NCI-H748 (cell line): Measurements from ENCODE around the gene KLHL2.
A peak's percentile ranks its signal among the peaks of the same experiment; 100 is the strongest.
"Not testable (repeated sequence)": the region's sequence is repeated elsewhere in the genome, so short reads cannot be mapped to it uniquely, and the experiment has no call there.

ENCODE experiments used
- DNase-seq: peaks from one replicate; lab custom pipeline; 2025; ENCODE audit not compliant: unreplicated experiment; lab: John Stamatoyannopoulos, UW

Gene KLHL2

DNA sequence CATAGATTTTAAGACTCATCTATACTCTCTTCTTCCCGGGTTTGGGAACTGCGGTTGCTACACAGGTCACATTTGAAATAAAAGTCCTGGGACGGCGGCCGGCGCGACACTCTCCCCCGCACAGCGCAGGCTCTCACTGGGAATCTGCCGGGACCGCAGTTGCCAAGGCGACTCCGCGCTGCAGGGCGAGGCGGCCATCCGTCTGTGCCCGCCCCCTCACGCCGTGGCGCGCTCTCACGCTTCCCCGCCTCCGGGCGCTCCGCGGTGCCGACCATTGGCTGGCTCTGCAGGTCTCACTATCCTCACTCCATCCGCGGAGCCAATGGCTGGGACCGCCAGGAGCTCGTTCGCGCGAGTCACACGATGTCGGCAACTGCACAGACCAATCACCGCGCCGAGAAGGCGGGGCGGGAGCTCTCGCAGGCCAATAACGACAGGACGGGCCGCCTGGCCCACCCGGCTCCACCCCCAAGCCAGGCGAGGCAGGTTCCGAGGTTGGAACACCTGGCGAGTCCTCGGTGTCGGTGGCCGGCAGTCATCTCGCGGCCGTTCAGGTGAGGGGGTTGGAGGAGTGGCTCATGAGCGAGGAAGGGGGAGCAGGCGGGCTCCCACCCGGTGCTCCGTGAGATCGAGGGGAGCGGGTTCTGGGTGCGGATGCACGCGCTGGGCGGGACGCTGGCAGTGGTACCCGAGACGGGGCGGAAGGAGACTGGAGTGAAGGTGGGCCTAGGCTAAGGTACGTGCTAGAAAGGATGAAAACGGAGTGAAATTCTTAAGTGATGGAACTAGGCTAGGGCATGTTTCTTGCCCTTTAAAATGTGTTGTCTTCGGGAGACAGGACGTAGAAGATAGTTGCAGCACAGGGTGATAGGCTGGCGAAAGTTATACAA is 120.1 kb downstream of the KLHL2 start, which contains the start of gene MSMO1:
Gene MSMO1 (plus strand): TSS at position 459 of the 890 bp plus-strand sequence. CDS start 5,702 bp downstream, outside the sequence.
- DNase-seq = peak; percentile 99

DNA sequence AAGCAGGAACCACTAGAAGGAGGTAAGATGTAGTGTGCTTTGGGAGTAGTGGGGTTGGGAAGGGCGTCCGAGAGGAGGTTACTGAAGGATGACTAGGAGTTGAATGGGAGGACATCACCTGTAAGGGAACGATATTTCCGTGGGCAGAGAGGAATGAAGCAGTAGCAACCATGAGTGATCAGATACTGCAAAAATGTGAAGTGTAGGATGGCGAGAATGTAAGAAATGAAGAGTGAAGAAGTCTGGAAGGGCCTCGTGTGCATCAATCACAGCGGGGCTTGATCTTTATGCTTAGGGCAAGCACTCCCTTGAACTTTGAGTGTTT is 120.7 kb downstream of the KLHL2 start:
- DNase-seq = no peak

DNA sequence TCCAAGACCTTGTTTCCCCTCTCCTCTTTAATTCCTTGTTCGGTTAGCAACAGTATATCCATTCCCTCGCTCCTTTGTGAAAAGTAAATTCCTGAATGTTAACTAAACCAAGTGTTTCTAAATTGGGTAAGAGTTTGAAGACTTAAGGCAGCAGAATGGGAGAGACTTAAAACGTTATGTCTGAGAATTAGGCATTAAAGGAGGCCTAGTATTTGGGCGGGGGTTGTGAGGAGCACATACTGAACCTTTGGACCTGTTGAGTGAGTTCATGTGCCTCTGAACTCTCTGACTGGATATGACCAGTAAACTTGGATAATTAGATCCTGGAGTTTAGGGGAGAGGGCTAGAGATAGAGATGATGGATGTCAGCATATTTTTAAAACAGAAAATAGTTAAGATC is 121.3 kb downstream of the KLHL2 start:
- no peak for DNase-seq

DNA sequence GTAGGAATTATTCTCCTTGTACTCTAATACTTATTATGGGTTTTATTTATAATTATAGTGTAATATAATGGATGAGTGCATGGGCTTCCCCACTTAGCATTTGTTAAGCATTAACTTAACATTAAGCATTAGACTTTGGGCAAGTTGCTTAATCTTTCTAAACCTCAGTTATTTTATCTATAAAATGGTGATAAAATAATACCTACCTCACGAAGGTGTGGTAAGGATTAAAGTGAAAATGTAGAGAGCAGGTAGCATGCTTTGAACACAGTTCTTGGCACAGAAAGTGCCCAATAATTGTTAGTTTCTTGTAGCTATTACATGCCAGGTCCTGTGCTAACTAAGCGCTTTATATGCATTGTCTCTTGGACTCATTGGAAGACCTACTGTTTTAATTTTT is 122.7 kb downstream of the KLHL2 start:
- no peak for DNase-seq

DNA sequence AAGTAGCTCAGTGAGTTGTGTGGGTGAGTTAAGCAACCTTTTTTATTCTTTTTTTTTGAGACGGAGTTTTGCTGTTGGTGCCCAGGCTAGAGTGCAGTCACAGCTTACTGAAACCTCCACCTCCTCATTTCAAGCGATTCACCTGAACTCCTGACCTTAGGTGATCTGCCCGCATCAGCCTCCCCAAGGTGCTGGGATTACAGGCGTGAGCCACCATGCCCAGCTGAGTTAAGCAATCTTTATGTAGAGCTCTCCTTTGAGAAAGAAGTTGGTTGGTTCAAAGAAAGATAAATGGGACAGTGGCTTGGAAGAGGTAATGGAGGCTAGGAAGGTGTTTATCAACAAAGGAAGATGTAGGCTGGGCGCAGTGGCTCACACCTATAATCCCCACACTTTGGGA is 123.3 kb downstream of the KLHL2 start:
- no peak for DNase-seq

DNA sequence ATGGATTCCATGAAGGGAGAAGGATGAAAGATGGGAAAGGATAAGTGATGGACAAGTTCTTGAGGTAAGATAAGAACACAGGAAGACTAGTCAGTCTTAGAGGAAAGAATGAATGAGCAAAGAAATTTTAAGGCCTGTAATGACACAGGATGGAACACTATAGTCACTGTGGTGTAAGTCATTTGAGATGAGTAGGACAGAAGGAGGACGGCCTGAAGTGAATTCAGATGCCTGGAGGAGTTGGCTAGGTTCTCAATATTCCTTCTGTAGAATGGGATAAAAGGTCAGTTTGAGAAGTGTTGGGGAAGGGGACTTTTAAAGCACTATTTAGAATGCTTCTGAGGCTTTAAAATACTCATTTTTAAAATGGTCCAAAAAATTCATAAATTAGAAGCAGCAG is 124.0 kb downstream of the KLHL2 start:
- DNase-seq = no peak

DNA sequence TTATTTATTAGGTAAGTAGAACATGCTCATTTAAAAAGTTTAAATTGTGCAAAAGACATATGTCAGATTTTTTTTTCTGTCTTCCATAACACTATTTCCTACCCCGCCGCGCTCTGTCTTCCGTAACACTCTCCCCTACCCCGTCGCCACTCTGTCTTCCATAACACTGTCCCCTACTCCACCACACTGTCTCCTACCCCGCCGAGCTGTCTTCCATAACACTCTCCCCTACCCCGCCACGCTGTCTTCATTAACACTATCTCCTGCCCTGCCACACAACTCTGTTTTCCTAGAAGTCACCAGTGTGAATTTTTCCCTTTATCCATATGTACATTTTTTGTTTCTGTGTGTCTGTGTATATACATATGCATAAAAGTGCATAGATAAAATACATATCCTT is 124.5 kb downstream of the KLHL2 start:
- peak; percentile 49 for DNase-seq

DNA sequence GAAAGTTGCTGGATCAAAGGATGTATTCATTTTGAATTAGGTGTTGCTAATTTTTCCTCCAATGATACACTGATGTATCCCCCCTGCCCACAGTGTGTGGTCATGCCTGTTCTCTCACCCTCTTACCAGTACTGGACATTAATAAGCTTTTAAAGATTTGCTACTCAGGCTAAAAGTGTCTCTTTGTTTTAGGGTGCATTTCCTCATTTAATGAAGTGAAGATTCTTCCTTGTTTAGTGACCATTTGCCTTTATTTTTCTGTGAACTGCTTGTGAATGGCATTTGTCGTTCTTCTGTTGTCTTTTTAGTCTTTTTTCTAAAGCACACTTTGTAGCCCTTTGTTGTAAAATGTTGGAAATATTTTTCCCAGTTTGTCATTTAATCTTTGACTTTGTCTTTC is 125.1 kb downstream of the KLHL2 start:
- no peak for DNase-seq

DNA sequence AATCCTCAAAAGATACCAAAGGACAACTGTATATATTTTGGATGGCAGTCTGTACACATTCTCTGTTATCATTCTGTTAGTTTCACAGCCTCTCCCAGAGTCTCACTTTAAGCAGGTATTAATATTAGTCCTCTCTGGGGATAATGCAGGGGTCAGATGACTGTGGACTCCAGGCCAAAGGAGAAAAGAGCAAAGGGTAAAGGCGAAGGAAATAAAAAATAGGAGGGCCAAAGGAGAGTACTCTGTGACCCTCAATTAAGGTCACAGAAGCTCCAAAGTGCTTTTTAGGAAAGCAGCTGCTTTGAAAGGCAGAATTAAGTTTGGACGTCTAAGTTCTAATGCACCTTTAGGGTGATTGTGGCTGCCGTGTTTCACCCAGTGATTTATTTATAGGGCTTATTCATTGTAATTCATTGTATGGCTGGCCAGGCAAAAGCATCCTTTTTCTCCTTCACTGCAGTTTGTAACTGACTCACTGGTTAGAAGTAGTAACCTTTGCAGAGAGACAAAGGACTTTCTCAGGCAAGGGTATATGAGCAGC is 127.9 kb downstream of the KLHL2 start:
- DNase-seq = no peak

DNA sequence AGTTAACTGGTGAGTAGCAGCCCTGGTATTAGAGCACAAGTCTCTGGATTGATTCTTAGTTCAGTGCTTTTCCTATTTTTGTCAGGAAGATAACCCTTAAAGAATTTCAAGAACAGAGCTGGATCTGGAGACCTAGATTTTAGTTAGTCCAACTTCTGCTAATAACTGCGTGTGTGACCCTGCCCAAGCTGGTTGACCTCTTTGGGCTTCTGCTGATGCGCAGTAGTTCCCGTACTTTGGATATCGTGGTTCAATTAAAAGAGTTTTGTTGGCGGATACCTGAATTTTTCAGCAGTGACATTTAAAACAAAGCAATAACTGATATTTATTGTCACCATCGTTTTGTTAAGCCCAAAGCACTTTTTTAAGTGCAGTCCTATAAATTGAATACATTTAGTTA is 129.4 kb downstream of the KLHL2 start:
- DNase-seq = no peak

DNA sequence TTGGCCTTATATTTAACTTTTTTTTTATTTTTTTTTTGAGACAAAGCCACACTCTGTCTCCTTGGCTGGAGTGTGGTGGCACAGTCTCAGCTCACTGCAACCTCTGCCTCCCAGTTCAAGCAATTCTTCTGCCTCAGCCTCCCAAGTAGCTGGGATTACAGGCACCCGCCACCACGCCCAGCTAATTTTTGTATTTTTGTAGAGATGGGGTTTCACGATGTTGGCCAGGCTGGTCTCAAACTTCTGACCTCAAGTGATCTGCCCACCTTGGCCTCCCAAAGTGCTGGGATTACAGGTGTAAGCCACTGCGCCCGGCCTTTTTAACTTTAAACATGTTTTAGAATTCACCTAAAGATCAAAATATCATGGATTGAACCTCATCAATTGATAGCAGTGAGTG is 135.0 kb downstream of the KLHL2 start:
- not testable (repeated sequence) for DNase-seq

DNA sequence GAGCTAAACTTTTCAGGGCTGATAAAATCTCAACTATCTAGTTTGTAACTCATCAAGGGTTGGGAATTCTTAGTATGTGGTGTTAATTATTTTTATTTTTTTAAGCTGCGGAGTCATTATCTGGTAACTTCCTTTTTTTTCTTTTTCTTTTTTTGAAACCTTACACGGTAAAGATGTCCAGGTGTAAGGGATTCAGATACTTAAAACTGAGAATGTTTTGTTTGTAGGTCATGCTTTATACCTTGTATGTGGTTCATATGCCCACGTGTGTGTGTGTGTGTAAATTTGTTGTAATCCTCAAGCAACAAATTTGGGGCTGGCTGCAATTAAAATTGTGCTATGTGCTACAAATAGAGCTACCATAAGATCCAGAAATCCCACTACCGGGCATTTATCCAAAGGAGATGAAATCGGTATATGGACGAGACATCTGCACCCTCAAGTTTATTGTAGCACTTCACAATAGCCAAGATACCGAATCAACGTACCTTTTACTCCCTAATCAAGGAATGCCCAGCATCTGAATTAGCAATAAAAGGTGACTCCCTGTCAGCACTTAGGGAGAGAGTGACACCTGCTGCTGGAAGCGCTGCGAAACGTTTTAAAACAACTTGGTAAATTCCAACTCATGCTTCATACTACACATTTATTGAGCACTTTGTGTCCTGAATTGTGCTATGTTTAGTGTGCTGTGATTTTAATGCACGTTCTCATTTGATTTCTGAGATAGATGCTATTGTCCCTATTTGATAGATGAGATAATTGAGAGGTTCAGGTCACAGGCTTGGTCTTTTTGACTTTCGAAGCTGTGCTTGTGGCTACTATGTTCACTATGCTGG is 136.2 kb downstream of the KLHL2 start:
- peak; percentile 51 for DNase-seq

DNA sequence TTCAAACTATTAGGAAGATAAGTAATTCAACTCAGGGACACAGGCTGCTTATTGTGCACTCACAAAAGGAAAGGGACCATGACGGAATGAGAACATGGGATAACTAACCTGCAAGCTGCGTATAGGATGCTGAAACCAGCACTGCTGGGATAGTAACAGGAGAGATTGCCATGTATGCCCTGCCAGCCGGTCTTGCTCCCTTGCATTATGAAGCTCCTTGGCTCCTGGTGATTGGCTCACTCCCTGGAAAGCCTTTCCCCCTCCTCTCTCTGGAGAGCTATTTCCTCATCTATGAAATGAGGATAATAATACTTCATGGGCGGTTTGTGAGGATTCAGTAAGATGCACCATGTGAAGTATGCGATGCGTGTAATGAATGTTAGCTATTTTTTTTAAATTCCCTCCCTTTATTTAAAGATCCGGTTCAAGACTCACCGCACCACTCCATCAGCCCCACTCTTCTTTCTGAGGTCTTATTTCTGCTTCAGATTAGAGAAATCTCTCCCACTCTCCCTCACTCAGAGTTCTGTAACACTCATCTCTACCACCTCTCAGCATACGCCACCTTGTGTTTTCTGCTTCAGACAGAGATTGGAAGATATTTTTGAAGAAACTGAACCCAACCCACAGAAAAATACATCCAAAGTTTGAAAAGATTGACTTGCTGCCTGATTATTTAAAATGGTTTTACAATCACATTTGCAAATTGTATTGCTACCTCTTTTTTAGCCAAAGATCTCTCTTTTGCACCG is 138.5 kb downstream of the KLHL2 start:
- no peak for DNase-seq

DNA sequence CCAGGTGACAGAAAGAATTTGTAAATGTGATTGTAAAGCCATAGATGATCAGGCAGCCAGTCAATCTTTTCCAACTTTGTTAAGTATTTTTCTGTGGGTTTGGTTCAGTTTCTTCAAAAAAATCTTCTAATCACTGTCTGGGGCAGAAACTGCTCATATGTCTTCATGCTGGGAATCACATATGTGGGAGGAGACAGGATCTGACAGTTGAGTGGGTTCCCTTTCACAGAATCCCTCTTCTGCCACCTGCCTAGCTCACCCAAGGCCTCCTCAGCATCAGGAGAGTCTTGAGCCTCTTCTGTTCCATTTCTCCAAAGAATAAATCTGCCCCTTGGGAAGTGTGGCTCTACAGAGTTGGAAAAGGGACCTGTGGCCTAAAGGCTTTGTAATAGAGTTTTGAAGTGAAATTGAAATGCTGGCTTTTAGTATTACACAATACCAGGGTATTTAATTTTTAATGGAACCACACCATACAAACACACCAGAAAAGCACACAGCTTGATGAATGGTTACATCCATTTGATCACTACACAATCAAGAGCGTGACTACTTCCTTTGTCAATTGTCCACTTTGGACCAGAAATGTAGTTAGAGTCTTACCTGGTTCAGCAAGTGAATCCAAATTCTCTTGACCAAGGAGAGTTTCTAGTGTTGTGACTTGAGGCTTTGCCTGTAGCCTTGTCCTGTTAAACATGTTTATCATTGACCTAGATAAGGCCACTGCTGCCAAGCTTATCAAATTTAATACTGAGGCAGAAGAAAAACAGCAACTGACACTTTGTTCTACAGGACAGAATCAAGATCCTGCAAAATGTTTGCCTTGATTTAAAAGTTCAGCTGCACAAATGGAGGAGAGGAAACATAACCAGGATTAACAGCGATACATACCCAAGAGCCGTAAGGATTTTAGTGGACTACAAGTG is 140.5 kb downstream of the KLHL2 start:
- no peak for DNase-seq

DNA sequence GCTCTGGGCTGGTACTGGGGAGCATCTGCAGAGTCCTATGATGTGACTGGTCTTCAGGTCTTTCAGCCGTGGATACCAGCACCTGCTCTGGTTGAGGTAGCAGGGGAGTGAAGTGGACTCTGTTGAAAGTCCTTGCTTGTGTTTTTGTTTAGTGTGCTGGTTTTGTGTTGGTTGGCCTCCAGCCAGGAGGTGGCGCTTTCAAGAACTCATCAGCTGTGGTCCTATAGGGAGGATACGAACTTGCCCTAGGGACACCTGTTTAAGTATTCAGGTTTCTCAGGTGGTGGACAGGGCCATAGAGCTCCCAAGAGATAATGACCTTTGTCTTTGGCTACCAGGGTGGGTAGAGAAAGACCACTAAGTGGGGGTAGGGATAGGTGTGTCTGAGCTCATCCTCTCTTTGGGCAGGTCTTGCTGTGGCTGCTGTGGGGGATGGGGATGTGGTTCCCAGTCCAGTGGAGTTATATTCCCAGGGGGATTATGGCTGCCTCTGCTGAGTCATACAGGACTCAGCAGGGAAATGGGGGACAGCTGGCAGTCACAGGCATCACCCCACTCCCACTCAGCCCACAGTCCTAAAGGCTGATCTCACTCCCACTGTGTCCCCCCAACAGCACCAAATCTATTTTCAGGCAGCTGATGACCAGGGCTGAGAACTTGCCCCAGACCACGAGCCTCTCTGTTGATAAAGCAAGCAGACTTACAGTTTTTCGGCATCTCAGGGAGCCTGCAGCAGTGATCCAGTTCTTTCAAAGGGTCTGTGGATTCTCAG is 144.2 kb downstream of the KLHL2 start:
- DNase-seq = peak; percentile 8

DNA sequence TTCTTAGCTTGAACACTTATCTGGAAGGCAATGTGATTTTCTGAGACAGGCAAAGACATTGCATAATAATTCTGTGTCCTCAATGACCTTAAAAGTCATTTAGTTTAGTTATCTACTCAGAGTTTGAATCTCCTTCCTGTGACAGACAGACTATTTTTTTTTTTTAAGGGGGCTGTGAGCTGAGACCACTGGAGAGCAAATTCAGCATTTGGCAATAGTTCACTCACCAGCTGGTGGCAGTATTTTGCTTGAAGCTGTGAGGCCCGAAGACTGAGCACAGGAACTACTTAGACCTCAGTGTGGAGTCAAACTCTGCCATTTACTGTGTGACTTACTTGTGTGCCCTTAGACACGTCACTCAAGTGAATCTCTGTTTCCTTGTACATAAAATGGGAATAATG is 148.5 kb downstream of the KLHL2 start:
- peak; percentile 71 for DNase-seq

DNA sequence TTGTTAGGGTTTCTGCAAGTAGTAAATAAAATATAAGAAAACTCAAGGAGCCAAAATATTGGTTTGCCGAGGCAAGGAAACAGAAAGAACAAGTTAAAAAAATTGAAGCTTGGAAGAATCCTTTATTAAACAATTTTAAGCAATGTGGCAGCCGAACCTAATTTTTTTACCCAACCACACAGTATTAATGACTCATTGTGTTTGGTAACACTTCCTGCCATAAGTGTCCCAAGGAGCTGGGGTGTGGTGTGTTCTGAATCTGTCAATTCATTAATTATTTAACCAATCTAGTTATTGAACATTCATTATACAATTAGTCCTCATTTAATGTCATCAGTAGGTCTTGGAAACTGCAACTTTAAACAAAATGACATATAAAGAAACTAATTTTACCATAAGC is 152.1 kb downstream of the KLHL2 start:
- DNase-seq = no peak

DNA sequence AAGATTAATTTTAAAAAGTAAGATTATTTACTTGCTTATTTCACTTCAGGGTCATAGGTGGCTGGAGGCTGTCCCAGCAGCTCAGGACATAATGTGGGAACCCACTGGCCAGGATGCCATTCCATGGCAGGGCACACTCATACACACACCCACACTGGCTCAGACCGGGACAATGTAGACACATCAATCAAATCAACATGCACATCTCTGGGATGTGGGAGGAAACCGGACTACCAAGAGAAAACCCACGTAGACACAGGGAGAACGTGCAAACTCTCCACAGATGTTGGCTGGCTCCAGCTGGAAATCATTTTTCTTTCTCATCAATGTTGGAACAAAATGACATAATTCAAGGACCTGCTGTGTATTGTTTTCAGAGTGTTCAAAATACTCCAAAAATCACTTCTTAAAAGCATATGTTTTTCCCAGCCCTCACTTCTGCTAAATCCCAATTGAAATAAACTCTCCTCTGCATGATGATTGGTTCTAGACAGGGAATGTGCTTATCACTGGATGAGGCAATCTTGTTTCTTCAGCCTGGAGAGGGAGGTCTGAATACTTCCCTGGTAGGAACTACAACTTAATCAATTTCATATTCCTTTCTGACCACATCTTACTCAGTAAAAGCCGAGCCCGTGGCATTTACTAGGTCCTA is 152.8 kb downstream of the KLHL2 start:
- no peak for DNase-seq
